IMR-90 (cell line): ENCODE data around the gene NMRAL1. TPM values are rescaled to one million over a fixed set of nuclear protein-coding genes. Genes with fewer than 3 reads are reported as not detected.

Experiments
- ATAC-seq: fragments of 200-7000 bp; cut with Tn5 transposase; 2 replicates; pipeline ENCODE4 v1.9.1; 2020; ENCODE audit warnings: low read depth, mild to moderate bottlenecking, moderate library complexity
- BruUV-seq: library from RNA; stranded (reverse); fragments of 400-500 nt; replicated peaks from 2 replicates; lab custom pipeline; 2021; lab: Mats Ljungman, UMichigan
- CTCF ChIA-PET: fragments of 300-600 bp; formaldehyde crosslinking; extraction: SDS; loops from one replicate; lab custom pipeline; 2021; ENCODE audit warnings: antibody characterized with exemption; lab: Yijun Ruan, JAX
- POLR2A ChIA-PET: fragments of 300-600 bp; sonication (Branson Sonifier 250); formaldehyde crosslinking; loops from one replicate; lab custom pipeline; 2022; ENCODE audit warnings: antibody characterized with exemption; ENCODE audit not compliant: unreplicated experiment; lab: Charles Lee
- DNase-seq: peaks from one replicate; pipeline ENCODE4 v3.0.0; 2013
- H2AFZ ChIP-seq: replicated peaks from 2 replicates; pipeline ENCODE3; 2013; ENCODE audit warnings: low read length, mild to moderate bottlenecking; ENCODE audit not compliant: poor library complexity
- H2AK5ac ChIP-seq: 2 replicates; pipeline ENCODE4 v1.6.1; 2013; ENCODE audit warnings: low read depth, low read length, inconsistent platforms
- H2AK9ac ChIP-seq: replicated peaks from 2 replicates; pipeline ENCODE3; 2013; ENCODE audit warnings: mild to moderate bottlenecking, low read depth, low read length, moderate library complexity; ENCODE audit not compliant: poor library complexity
- H2BK120ac ChIP-seq: 2 replicates; pipeline ENCODE4 v1.6.1; 2013; ENCODE audit warnings: low read depth, low read length, inconsistent platforms
- H2BK15ac ChIP-seq: 3 replicates; pipeline ENCODE4 v1.6.1; 2013; ENCODE audit warnings: low read depth, low read length, inconsistent platforms
- H2BK20ac ChIP-seq: 2 replicates; pipeline ENCODE4 v1.6.1; 2013; ENCODE audit warnings: low read depth, mild to moderate bottlenecking, inconsistent platforms, low read length, moderate library complexity
- H2BK5ac ChIP-seq: 2 replicates; pipeline ENCODE4 v1.6.1; 2013; ENCODE audit warnings: mild to moderate bottlenecking, low read depth, low read length, inconsistent platforms; ENCODE audit not compliant: poor library complexity, severe bottlenecking
- H3K14ac ChIP-seq: replicated peaks from 2 replicates; pipeline ENCODE4 v1.6.1; 2013; ENCODE audit warnings: low read depth, low read length, inconsistent platforms
- H3K18ac ChIP-seq: 2 replicates; pipeline ENCODE4 v1.6.1; 2013; ENCODE audit warnings: low read depth, low read length, control low read depth
- H3K23ac ChIP-seq: 2 replicates; pipeline ENCODE4 v1.6.1; 2013; ENCODE audit warnings: low read depth, low read length, inconsistent platforms
- H3K27ac ChIP-seq: 2 replicates; pipeline ENCODE4 v1.5.1; 2013; ENCODE audit warnings: mild to moderate bottlenecking, control low read depth, low read length; ENCODE audit not compliant: insufficient read depth
- H3K27me3 ChIP-seq: 2 replicates; pipeline ENCODE4 v1.6.1; 2013; ENCODE audit warnings: low read length; ENCODE audit not compliant: control insufficient read depth, insufficient read depth
- H3K36me3 ChIP-seq: 2 replicates; pipeline ENCODE4 v1.6.1; 2013; ENCODE audit warnings: low read length, mixed read lengths; ENCODE audit not compliant: control insufficient read depth, insufficient read depth
- H3K4ac ChIP-seq: 2 replicates; pipeline ENCODE4 v1.6.1; 2013; ENCODE audit warnings: low read depth, low read length, inconsistent platforms
- H3K4me1 ChIP-seq: 2 replicates; pipeline ENCODE4 v1.6.1; 2013; ENCODE audit warnings: low read length, mixed read lengths; ENCODE audit not compliant: control insufficient read depth, insufficient read depth
- H3K4me2 ChIP-seq: 2 replicates; pipeline ENCODE4 v1.6.1; 2013; ENCODE audit warnings: low read depth, mild to moderate bottlenecking, control low read depth, low read length, moderate library complexity
- H3K4me3 ChIP-seq: 2 replicates; pipeline ENCODE4 v1.5.1; 2013; ENCODE audit warnings: low read depth, mild to moderate bottlenecking, control low read depth, low read length, moderate library complexity; ENCODE audit not compliant: insufficient read depth
- H3K56ac ChIP-seq: 2 replicates; pipeline ENCODE4 v1.6.1; 2013; ENCODE audit warnings: low read length, inconsistent platforms; ENCODE audit not compliant: insufficient read depth; ENCODE audit errors: extremely low read depth
- H3K79me1 ChIP-seq, 2 experiments: 2 replicates each; pipeline ENCODE4 v1.6.1; 2013; ENCODE audit warnings: low read length in 2 of 2, inconsistent platforms in 1 of 2, low read depth in 1 of 2
- H3K9ac ChIP-seq: 2 replicates; pipeline ENCODE4 v1.6.1; 2013; ENCODE audit warnings: low read depth, low read length, control low read depth
- H3K9me1 ChIP-seq: 2 replicates; pipeline ENCODE4 v1.6.1; 2013; ENCODE audit warnings: low read length, inconsistent platforms; ENCODE audit not compliant: insufficient read depth
- H3K9me3 ChIP-seq: 2 replicates; pipeline ENCODE4 v1.6.1; 2013; ENCODE audit warnings: low read length; ENCODE audit not compliant: control insufficient read depth, insufficient read depth
- H4K20me1 ChIP-seq: 2 replicates; pipeline ENCODE4 v1.6.1; 2013; ENCODE audit warnings: low read length, inconsistent platforms; ENCODE audit not compliant: insufficient read depth
- H4K5ac ChIP-seq: 2 replicates; pipeline ENCODE4 v1.6.1; 2013; ENCODE audit warnings: mild to moderate bottlenecking, low read depth, low read length, control low read depth
- H4K8ac ChIP-seq, 2 experiments: 2 replicates each; pipeline ENCODE4 v1.6.1; 2013; ENCODE audit warnings: low read depth in 2 of 2, low read length in 2 of 2, control low read depth in 1 of 2, inconsistent platforms in 1 of 2
- H4K91ac ChIP-seq: 2 replicates; pipeline ENCODE4 v1.6.1; 2013; ENCODE audit warnings: low read depth, low read length, inconsistent platforms; ENCODE audit not compliant: insufficient read depth
- CEBPB ChIP-seq: IDR thresholded peaks from 2 replicates; pipeline ENCODE4 v1.6.1; 2012; ENCODE audit warnings: low read depth, low read length, improper control_type of control experiment
- CHD1 ChIP-seq: IDR thresholded peaks from 2 replicates; pipeline ENCODE4 v1.6.1; 2012; ENCODE audit warnings: low read depth, low read length, improper control_type of control experiment
- NFE2L2 ChIP-seq: fragments of 150-350 bp; IDR thresholded peaks from 2 replicates; pipeline ENCODE4 v1.6.1; 2016; ENCODE audit warnings: low read depth, mild to moderate bottlenecking, low read length
- POLR2A ChIP-seq: IDR thresholded peaks from 2 replicates; pipeline ENCODE4 v1.6.1; 2012; ENCODE audit warnings: mild to moderate bottlenecking, low read depth, low read length
- RAD21 ChIP-seq: IDR thresholded peaks from 2 replicates; pipeline ENCODE4 v1.6.1; 2012; ENCODE audit warnings: low read length, improper control_type of control experiment
- WGBS, 2 experiments: methylation state at CpG; one replicate each; pipeline versions ENCODE4 v1.1.5 to v1.1.7; 2013; ENCODE audit warnings: missing lambda C conversion rate in 2 of 2; ENCODE audit not compliant: insufficient read length in 1 of 2; ENCODE audit errors: extremely low coverage in 2 of 2; 5-methylcytosine and 5-hydroxymethylcytosine counted together
- dilution Hi-C: fragments of 300-500 bp; cut with HindIII; formaldehyde crosslinking; loops from one replicate; pipeline ENCODE4 v1.14.3; 2018; ENCODE audit warnings: low sequenced_read_pairs; ENCODE audit not compliant: unreplicated experiment
- in situ Hi-C: fragments of 300-500 bp; cut with MboI; formaldehyde crosslinking; loops from 3 replicates; pipeline ENCODE4 v1.14.3; 2019; ENCODE audit warnings: low sequenced_read_pairs, inconsistent platforms, mixed read lengths
- intact Hi-C: fragments of 100-400 bp; cut with micrococcal nuclease; formaldehyde crosslinking; loops from 2 replicates; pipeline ENCODE4 v1.10.0; 2022
- polyA plus RNA-seq, 3 experiments: library from polyadenylated mRNA; depleted of rRNA; stranded (reverse); fragments of >200 nt; gene quantifications; 2 replicates each; pipeline ENCODE4 v1.2.3, GENCODE V29; 2012; ENCODE audit warnings: low replicate concordance in 1 of 3
- total RNA-seq: library from RNA; depleted of rRNA; stranded (reverse); fragments of >200 nt; gene quantifications from 2 replicates; pipeline ENCODE4 v1.2.3, GENCODE V29; 2012

The NMRAL1 gene
- total and polyA plus RNA-seq, 2 of the 4 experiments (the other 2 are of a cell fraction), result 48.6 to 67.6 TPM

- H2AFZ ChIP-seq, result peak overlapping the region; percentile 93
- H4K20me1 ChIP-seq, result peaks cover 41% of the 10 kb centered on the region
- H2BK15ac ChIP-seq, result peak overlapping the region; percentile 44; the same call in 1 of the 3 replicates
- peak overlapping the region; percentile 3; the same call in 1 of the 2 replicates for H2BK120ac ChIP-seq
- ATAC-seq (peak; percentile 52), DNase-seq (no peak)
- peak overlapping the region; percentile 96 for H3K23ac ChIP-seq
- peaks cover 11% of the 10 kb centered on the region for H3K4me1 ChIP-seq
- dilution Hi-C loops, result no loop called here
- TF ChIP-seq POLR2A (no peak), CHD1 (no peak), CEBPB (no peak), RAD21 (no peak), NFE2L2 (no peak)
- in situ Hi-C loops, result no loop called here
- no peak overlapping the region for H3K18ac ChIP-seq
- POLR2A ChIA-PET, result interaction anchor here (0.6 kb wide), 1 partner anchor 100 kb away, joined by 9 read pairs; no protein-coding TSS in a partner anchor
- H3K79me1 ChIP-seq, result peaks cover 18 to 48% of the 10 kb centered on the region in 2 experiments
- H2AK5ac ChIP-seq, result peak overlapping the region; percentile 94
- peak overlapping the region; percentile 65 for H3K27ac ChIP-seq
- peak overlapping the region; percentile 46 for H4K91ac ChIP-seq
- no peaks in the 10 kb centered on the region for H3K9me3 ChIP-seq
- H3K27me3 ChIP-seq, result no peaks in the 10 kb centered on the region
- CTCF ChIA-PET, result interaction anchor here (0.6 to 1.3 kb wide), 2 partner anchors 13 kb away, joined by 3 to 4 read pairs; no protein-coding TSS in a partner anchor
- H2AK9ac ChIP-seq, result peak overlapping the region; percentile 97
- H3K36me3 ChIP-seq, result peaks cover 7% of the 10 kb centered on the region
- H3K4ac ChIP-seq, result peak overlapping the region; percentile 74
- H3K4me3 ChIP-seq, result peak overlapping the region; percentile 79
- WGBS, 2 experiments, result 0% methylated on average over 17 of the region's 44 CpGs; no CpG with 5 or more reads in 1 of the 2 experiments
- H3K9me1 ChIP-seq, result peaks cover 14% of the 10 kb centered on the region
- peak overlapping the region in 1 of 2 experiments; percentile 63; a peak in 2 of 4 replicates for H4K8ac ChIP-seq
- no peak overlapping the region; the same call in 1 of the 2 replicates for H4K5ac ChIP-seq
- H3K56ac ChIP-seq, result no peak overlapping the region; the same call in 1 of the 2 replicates
- no TSS peak for BruUV-seq
- intact Hi-C loops, result loop anchor here (10.0 kb wide), 1 partner anchor 129 kb away; no protein-coding TSS in a partner anchor
- peak overlapping the region; percentile 95 for H3K4me2 ChIP-seq
- peak overlapping the region; percentile 85 for H3K14ac ChIP-seq
- H2BK20ac ChIP-seq, result no peak overlapping the region
- peak overlapping the region; percentile 56 for H3K9ac ChIP-seq
- peak overlapping the region; percentile 11 for H2BK5ac ChIP-seq
These were observed 58.8 kb downstream of the NMRAL1 start for GRCh38 chr16:4415538-4416199.
